Endothelial cell of umbilical vein (primary cell): ENCODE data around the gene PROSER1. TPM values are rescaled to one million over a fixed set of nuclear protein-coding genes. Genes with fewer than 3 reads are reported as not detected.

Source experiments
- BruUV-seq: library from RNA; stranded (reverse); fragments of 400-500 nt; replicated peaks from 2 replicates; lab custom pipeline; 2021; lab: Mats Ljungman, UMichigan
- CTCF ChIA-PET: fragments of 300-600, 350-600 bp; sonication (Branson Sonifier 250); formaldehyde crosslinking; loops from one replicate; lab custom pipeline; 2021; ENCODE audit warnings: antibody characterized with exemption, inconsistent platforms; lab: Charles Lee
- POLR2A ChIA-PET: fragments of 300-600, 350-600 bp; sonication (Branson Sonifier 250); formaldehyde crosslinking; loops from one replicate; lab custom pipeline; 2021; ENCODE audit warnings: antibody characterized with exemption, inconsistent platforms; lab: Charles Lee
- DNase-seq: peaks from one replicate; pipeline ENCODE4 v3.0.0-alpha.2; 2011; ENCODE audit warnings: low read depth, low spot score
- FAIRE-seq: peaks from 2 replicates; lab custom pipeline; 2011; peaks lifted over from hg19 to GRCh38; lab: Jason Lieb, UNC
- H2AFZ ChIP-seq: 2 replicates; pipeline ENCODE4 v1.6.0; 2012; ENCODE audit warnings: low read depth, low read length, control low read depth, inconsistent platforms
- H3K27ac ChIP-seq: 2 replicates; pipeline ENCODE4 v1.5.1; 2011; ENCODE audit warnings: low read depth, mild to moderate bottlenecking, control low read depth, low read length, moderate library complexity; ENCODE audit not compliant: insufficient read depth
- H3K27me3 ChIP-seq, 2 experiments: 2 replicates each; pipeline versions ENCODE4 v1.6.0 to v1.6.1; 2011; ENCODE audit warnings: low read length in 2 of 2, mixed read lengths in 1 of 2; ENCODE audit not compliant: control insufficient read depth in 2 of 2, insufficient read depth in 2 of 2
- H3K36me3 ChIP-seq, 2 experiments: 2 replicates in 1 of 2; 3 replicates in 1 of 2; pipeline ENCODE4 v1.5.1; 2011; ENCODE audit warnings: low read length in 2 of 2, mild to moderate bottlenecking in 1 of 2, moderate library complexity in 1 of 2; ENCODE audit not compliant: control insufficient read depth in 2 of 2, insufficient read depth in 2 of 2; ENCODE audit errors: extremely low read depth in 1 of 2
- H3K4me1 ChIP-seq: 3 replicates; pipeline ENCODE4 v1.5.1; 2011; ENCODE audit warnings: mild to moderate bottlenecking, low read length; ENCODE audit not compliant: control insufficient read depth, insufficient read depth; ENCODE audit errors: extremely low read depth
- H3K4me2 ChIP-seq: 2 replicates; pipeline ENCODE4 v1.6.1; 2011; ENCODE audit warnings: low read length, control low read depth, mixed read lengths; ENCODE audit not compliant: insufficient read depth
- H3K4me3 ChIP-seq, 3 experiments: fragments of 200-600 bp in 1 of 3; sonication (generic), shearing (Covaris generic) in 1 of 3; replicated peaks in 1 of 3; 2 replicates each; pipeline ENCODE4 v1.5.1; 2011 to 2016; ENCODE audit warnings: control low read depth in 3 of 3, low read length in 3 of 3, mild to moderate bottlenecking in 2 of 3, inconsistent platforms in 1 of 3, low read depth in 1 of 3, moderate library complexity in 1 of 3; ENCODE audit not compliant: insufficient read depth in 1 of 3
- H3K79me2 ChIP-seq: 2 replicates; pipeline ENCODE4 v1.6.0; 2012; ENCODE audit warnings: low read length, inconsistent platforms; ENCODE audit not compliant: control insufficient read depth, insufficient read depth
- H3K9ac ChIP-seq: replicated peaks from 2 replicates; pipeline ENCODE3; 2011; ENCODE audit warnings: low read length, control low read depth; ENCODE audit not compliant: insufficient read depth; ENCODE audit errors: extremely low read depth
- H3K9me1 ChIP-seq: replicated peaks from 3 replicates; pipeline ENCODE4 v1.6.0; 2011; ENCODE audit warnings: mild to moderate bottlenecking, low read length; ENCODE audit not compliant: control insufficient read depth, insufficient read depth; ENCODE audit errors: extremely low read depth
- H3K9me3 ChIP-seq: replicated peaks from 2 replicates; pipeline ENCODE4 v1.5.1; 2012; ENCODE audit warnings: low read length, inconsistent platforms; ENCODE audit not compliant: control insufficient read depth, insufficient read depth
- H4K20me1 ChIP-seq: replicated peaks from 2 replicates; pipeline ENCODE3; 2011; ENCODE audit warnings: mild to moderate bottlenecking, low read length; ENCODE audit not compliant: control insufficient read depth, insufficient read depth; ENCODE audit errors: extremely low read depth
- CTCF ChIP-seq, 2 donors: IDR thresholded peaks; 1 replicate in 1 of 2; 2 replicates in 1 of 2; pipeline ENCODE4 v1.5.1; 2011; ENCODE audit warnings: low read length in 2 of 2, mild to moderate bottlenecking in 2 of 2, moderate library complexity in 2 of 2, control low read depth in 1 of 2, inconsistent platforms in 1 of 2, low read depth in 1 of 2; ENCODE audit not compliant: insufficient read depth in 1 of 2; ENCODE audit errors: extremely low read depth in 1 of 2
- EZH2 ChIP-seq: IDR thresholded peaks from 2 replicates; pipeline ENCODE4 v1.6.1; 2012; ENCODE audit warnings: borderline replicate concordance, low read depth, mild to moderate bottlenecking, moderate library complexity, low read length, inconsistent platforms; ENCODE audit not compliant: severe bottlenecking
- FOS ChIP-seq: IDR thresholded peaks from 2 replicates; pipeline ENCODE4 v1.6.1; 2011; ENCODE audit warnings: mild to moderate bottlenecking, low read length, moderate library complexity, borderline replicate concordance; ENCODE audit not compliant: insufficient read depth
- GATA2 ChIP-seq: IDR thresholded peaks from 2 replicates; pipeline ENCODE4 v1.7.0; 2011; ENCODE audit warnings: low read depth, mild to moderate bottlenecking, moderate library complexity, mixed read lengths, low read length; ENCODE audit not compliant: insufficient read length, insufficient read depth
- JUN ChIP-seq: IDR thresholded peaks from 2 replicates; pipeline ENCODE4 v1.6.1; 2011; ENCODE audit warnings: borderline replicate concordance, low read depth; ENCODE audit not compliant: insufficient read length, insufficient read depth
- MAX ChIP-seq: IDR thresholded peaks from 2 replicates; pipeline ENCODE4 v1.6.1; 2011; ENCODE audit not compliant: insufficient read depth, insufficient read length
- MYC ChIP-seq: IDR thresholded peaks from one replicate; pipeline ENCODE4 v1.6.1; 2011; ENCODE audit warnings: mild to moderate bottlenecking, low read depth, low read length
- POLR2A ChIP-seq: IDR thresholded peaks from 2 replicates; pipeline ENCODE4 v1.6.1; 2012; ENCODE audit warnings: low read depth, mild to moderate bottlenecking, control low read depth, low read length
- POLR2AphosphoS5 ChIP-seq: IDR thresholded peaks from 2 replicates; pipeline ENCODE4 v1.6.1; 2012; ENCODE audit warnings: low read depth, mild to moderate bottlenecking, control low read depth, low read length, moderate library complexity; ENCODE audit not compliant: insufficient read depth
- dilution Hi-C: fragments of 300-500 bp; cut with MboI; formaldehyde crosslinking; loops from one replicate; pipeline ENCODE4 v1.15.0; 2019; ENCODE audit warnings: low sequenced_read_pairs; ENCODE audit not compliant: extremely low pct_ligation_motif_present
- intact Hi-C: fragments of 100-400 bp; cut with micrococcal nuclease; formaldehyde crosslinking; loops from one replicate; pipeline ENCODE4 v1.10.0; 2022
- polyA plus RNA-seq, 4 experiments: library from polyadenylated mRNA; depleted of rRNA in 3 of 4; stranded (reverse) in 3 of 4; unstranded in 1 of 4; fragments of >200 nt; gene quantifications; 2 replicates each; pipeline versions ENCODE4 v1.2.1 to v1.2.3, GENCODE V29; 2011 to 2012; ENCODE audit warnings: missing spikeins in 1 of 4
- total RNA-seq: library from RNA; stranded (reverse); gene quantifications from 2 replicates; pipeline ENCODE4 v1.2.3, GENCODE V29; 2021

Gene PROSER1
- total and polyA plus RNA-seq, 2 donors (not counting 3 experiments of a cell fraction or from before 2014, with no cell fraction given): 38.3 to 40.4 TPM

GRCh38 chr13:38993381-38993780, 44.5 kb downstream of the PROSER1 start:
- dilution Hi-C loops (no loop called here), intact Hi-C loops (no loop called here)
- Histone ChIP-seq H4K20me1 (no peaks in the 10 kb centered on the region), H3K4me2 (no peak overlapping the region), H3K27ac (no peak overlapping the region), H3K9ac (no peak overlapping the region), H3K9me1 (no peaks in the 10 kb centered on the region), H3K9me3 (no peaks in the 10 kb centered on the region), H3K36me3 (no peaks in the 10 kb centered on the region), H3K4me1 (no peaks in the 10 kb centered on the region), H3K4me3 (no peak overlapping the region), H3K27me3 (peaks cover 0 to 2% of the 10 kb centered on the region in 2 experiments), H2AFZ (no peak overlapping the region), H3K79me2 (no peaks in the 10 kb centered on the region)
- ChIA-PET CTCF (interaction anchor here (1.0 kb wide), 1 partner anchor 10 kb away, joined by 3 read pairs; no protein-coding TSS in a partner anchor), POLR2A (no interaction called here)
- TF ChIP-seq POLR2A (no peak), FOS (no peak), JUN (no peak), GATA2 (no peak), POLR2AphosphoS5 (no peak), EZH2 (no peak), MAX (no peak), CTCF (IDR thresholded peaks at IDR 0.05; ENCODE audit: extremely low read depth in 1 of 2, insufficient read depth in 1 of 2, low read depth in 1 of 2, low read length in 2 of 2) (no peak), MYC (no peak)
- BruUV-seq: no TSS peak
- DNase-seq (peak; percentile 12), FAIRE-seq (no peak)
